AG10803 (cell line): ENCODE data around the gene PRPSAP2.

Experiments
- DNase-seq: peaks from one replicate; pipeline ENCODE4 v3.0.0; 2010; ENCODE audit warnings: low read depth
- H3K4me3 ChIP-seq: 2 replicates; pipeline ENCODE4 v1.5.1; 2011; ENCODE audit warnings: mild to moderate bottlenecking, low read length, control low read depth
- TF ChIP-seq, protein P1 (sequence below): conservative IDR thresholded peaks from 2 replicates; pipeline ENCODE4 v1.5.1; 2011; ENCODE audit warnings: mild to moderate bottlenecking, low read length, control low read depth, inconsistent platforms

The PRPSAP2 gene

GRCh38 chr17:18968345-18968744 lies 110.4 kb downstream of the PRPSAP2 start:
- TF ChIP-seq, protein P1, sequence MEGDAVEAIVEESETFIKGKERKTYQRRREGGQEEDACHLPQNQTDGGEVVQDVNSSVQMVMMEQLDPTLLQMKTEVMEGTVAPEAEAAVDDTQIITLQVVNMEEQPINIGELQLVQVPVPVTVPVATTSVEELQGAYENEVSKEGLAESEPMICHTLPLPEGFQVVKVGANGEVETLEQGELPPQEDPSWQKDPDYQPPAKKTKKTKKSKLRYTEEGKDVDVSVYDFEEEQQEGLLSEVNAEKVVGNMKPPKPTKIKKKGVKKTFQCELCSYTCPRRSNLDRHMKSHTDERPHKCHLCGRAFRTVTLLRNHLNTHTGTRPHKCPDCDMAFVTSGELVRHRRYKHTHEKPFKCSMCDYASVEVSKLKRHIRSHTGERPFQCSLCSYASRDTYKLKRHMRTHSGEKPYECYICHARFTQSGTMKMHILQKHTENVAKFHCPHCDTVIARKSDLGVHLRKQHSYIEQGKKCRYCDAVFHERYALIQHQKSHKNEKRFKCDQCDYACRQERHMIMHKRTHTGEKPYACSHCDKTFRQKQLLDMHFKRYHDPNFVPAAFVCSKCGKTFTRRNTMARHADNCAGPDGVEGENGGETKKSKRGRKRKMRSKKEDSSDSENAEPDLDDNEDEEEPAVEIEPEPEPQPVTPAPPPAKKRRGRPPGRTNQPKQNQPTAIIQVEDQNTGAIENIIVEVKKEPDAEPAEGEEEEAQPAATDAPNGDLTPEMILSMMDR = no peak
- no peak for DNase-seq
- H3K4me3 ChIP-seq = no peak overlapping the region

- TF ChIP-seq, protein P1 = no peak
- DNase-seq = no peak
- no peak overlapping the region for H3K4me3 ChIP-seq
These were observed 111.3 kb downstream of the PRPSAP2 start for GRCh38 chr17:18968945-18969887.

DNA sequence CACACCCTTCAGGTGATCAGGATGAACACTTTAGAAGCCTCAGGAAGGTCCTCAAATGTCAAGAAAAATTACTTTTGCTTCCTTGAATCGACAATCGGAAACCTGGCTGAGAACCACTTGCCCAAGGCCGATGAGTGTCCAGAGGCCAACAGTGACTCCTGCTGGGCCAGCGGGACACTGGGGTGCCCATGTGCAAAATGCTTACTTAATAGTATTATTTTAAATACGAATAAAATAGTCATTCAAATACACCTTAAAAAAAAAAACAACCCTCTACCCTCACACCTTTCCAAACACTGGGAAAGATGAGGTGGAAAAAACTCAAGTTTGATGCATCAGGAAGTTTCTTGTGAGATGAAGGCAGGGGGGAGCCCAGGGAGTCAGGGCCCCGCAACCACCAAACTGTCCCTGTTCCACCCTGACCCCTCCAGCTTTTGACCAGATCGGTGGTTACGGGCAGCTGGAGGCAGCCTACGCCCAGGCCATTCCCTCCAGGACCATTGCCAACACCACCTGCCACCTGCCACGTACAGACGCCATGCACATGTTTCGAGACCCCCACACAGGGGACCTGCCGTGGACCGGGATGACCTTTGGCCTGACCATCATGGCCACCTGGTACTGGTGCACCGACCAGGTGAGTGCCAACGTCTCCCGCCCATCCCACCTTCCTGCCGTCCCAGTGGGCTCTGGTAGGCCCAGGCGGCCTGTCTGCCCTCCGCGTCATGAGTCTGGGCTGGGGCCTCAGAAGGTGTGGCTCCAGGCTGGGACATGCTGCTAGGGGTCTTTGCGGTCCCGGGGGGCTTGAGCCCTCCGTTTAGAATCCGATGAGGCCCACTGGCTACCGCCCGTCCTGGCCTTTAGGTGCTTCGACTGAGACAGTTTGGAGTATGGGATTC lies 112.9 kb downstream of the PRPSAP2 start:
- no peak overlapping the region for H3K4me3 ChIP-seq
- TF ChIP-seq, protein P1 = no peak
- DNase-seq = no peak

- TF ChIP-seq, protein P1 = no peak
- DNase-seq = no peak
- H3K4me3 ChIP-seq = no peak overlapping the region
These were observed 113.9 kb downstream of the PRPSAP2 start for GRCh38 chr17:18971801-18972200.

DNA sequence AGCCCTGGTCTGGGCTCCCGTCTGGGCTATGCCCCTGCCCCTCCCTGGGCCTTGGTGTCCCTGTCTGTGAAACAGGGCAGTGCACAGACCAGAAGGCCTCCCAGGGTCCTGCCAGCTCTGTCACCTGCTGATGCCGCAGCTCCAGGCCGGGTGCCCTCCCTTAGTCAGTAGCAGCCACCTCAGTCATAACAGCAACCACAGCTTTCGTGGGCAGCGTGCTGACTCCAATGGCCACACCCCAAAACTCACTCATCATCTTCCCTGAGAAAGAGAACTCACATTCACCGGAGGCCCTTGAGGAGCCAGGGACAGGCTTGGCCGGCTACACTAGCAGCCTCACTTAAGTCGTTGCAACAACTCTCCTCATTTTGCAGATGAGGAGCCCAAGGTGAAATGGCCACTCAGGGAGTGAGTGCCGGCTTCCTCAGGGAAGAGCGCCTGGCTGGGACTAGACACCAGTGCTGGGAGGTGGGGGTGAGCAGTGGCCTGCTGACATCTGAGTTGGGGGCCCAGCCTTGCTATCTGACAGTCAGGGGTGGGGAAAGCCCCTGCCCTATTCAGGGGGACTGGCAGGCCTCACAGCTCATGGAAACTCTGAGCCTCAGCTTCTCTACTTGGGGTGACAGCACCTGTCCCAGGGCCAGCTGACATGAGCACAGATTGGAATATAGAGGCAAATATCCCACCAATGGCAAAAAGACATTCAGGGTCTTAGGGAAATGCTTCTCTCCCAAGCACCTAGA lies 116.6 kb downstream of the PRPSAP2 start:
- no peak for DNase-seq
- TF ChIP-seq, protein P1 = no peak
- no peak overlapping the region for H3K4me3 ChIP-seq

DNA sequence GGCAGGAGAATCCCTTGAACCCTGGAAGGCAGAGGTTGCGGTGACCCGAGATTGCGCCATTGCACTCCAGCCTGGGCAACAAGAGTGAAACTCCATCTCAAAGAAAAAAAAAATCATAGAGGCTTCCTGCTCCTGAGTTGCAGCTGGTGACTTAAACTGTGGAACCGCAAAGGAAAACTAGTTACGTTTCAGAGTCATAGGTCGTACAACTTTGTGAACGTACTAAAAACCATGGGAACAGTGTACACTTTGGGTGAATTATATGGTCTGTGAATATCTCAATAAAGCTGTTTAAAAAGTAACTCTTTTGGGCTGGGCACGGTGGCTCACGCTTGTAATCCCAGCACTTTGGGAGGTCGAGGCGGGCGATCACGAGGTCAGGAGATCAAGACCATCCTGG lies 117.7 kb downstream of the PRPSAP2 start:
- TF ChIP-seq, protein P1 = no peak
- DNase-seq = no peak
- H3K4me3 ChIP-seq = no peak overlapping the region
